Daoy (cell line): ENCODE results near the gene CFAP99. TPM values are rescaled to one million over a fixed set of nuclear protein-coding genes. Genes with fewer than 3 reads are reported as not detected.

Experiments used
- DNase-seq: peaks from one replicate; pipeline ENCODE4 v3.0.0-alpha.2; 2015; ENCODE audit warnings: low read depth
- total RNA-seq: library from RNA; depleted of rRNA; stranded (reverse); fragments of >200 nt; shearing (Covaris generic); gene quantifications from 2 replicates; pipeline ENCODE4 v1.2.3, GENCODE V29; 2014

Gene CFAP99
- total RNA-seq, 1 experiment from 2014 or later: not detected

GRCh38 chr4:2411786-2412510, 6.8 kb upstream of the CFAP99 start:
- no peak for DNase-seq

- no peak for DNase-seq
Measured at GRCh38 chr4:2412534-2412884, 6.2 kb upstream of the CFAP99 start.

DNA sequence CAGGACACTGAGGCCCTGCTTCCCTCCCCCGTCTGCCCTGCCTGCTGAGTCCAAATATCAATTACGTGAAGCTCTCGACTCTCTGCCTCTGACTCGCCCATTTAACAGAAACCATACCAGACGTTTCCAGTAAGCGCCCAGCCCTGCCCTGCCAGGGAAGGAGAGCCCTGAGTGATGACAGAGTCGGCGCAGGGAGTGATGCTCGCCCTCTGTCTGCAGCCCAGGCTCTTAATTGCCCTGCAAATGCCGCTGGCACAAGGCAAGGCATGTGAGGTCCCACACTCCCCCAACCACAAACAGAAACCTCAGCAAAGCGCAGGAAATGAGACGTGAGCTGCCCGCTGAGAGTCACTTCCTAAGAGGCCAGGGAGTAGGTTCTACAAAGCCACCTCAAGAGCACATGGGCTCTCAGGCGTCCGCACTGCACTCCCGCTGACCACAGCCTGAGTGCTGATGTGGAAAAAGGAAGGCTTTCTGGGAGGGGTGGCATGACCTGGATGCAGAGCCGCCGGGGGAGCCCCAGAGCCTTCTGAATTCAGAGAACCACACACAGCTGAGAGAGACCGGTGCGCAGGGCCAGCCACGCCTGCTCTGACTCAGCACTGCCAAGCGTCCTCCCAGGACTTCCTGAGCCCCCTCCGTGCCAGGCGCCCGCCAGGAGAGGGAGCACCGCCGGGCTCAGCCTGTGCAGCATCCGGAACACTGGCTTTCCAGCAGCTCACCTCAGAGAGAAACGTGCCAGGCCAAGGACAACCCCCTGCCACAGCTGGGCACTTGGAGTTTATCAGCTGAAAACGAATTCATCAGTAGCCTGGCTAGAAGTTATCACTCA, 5.7 kb upstream of the CFAP99 start:
- peak; percentile 98 for DNase-seq

GRCh38 chr4:2413821-2414610, 4.7 kb upstream of the CFAP99 start:
- no peak for DNase-seq

DNA sequence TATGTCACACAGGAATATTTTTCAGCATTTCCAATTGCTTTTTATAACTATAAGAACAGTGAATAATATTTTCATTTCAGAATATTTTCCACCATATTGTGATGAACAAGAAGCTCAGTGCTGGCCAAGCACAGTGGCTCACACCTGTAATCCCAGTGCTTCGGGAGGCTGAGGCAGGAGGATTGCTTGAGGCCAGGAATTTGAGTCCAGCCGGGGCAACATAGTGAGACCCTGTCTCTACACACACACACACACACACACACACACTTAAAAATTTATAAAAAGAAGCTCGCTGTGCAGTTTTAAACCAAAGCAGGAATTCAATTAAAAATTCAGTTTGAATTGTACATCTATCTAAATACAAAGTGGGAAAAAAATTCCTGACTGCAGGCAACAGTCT, 3.5 kb upstream of the CFAP99 start:
- no peak for DNase-seq

- DNase-seq: no peak
Measured at GRCh38 chr4:2415881-2416563, 2.7 kb upstream of the CFAP99 start.

GRCh38 chr4:2416564-2417225, 2.1 kb upstream of the CFAP99 start:
- DNase-seq: no peak

GRCh38 chr4:2417226-2417764, 1.5 kb upstream of the CFAP99 start:
- no peak for DNase-seq

- DNase-seq: peak; percentile 57
Measured at GRCh38 chr4:2417765-2418649, 748 bp upstream of the CFAP99 start, which contains the start of gene ZFYVE28. ZFYVE28 (minus strand) TSS chr4:2418645; CDS start chr4:2418323, 322 bp downstream.

- DNase-seq: no peak
Measured at GRCh38 chr4:2419814-2420213, 1.1 kb downstream of the CFAP99 start.

DNA sequence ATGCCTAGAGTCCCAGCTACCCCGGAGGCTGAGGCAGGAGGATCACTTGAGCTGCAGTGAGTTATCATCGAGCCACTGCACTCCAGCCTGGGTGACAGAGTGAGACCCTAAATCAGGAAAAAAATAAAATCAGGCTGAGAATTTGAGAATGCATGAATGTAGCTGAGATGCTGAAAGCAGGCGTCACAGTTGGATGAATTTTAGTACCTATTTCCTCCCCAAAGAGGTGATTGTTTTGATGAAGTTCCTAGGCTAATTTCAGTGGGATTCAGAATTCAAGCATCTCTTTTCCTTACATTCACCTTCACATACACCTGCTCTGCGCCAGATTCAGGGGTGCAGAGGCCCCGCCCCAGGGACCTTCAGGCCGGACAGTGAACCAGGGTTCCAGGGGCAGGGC, 3.2 kb downstream of the CFAP99 start:
- DNase-seq: no peak

GRCh38 chr4:2423066-2423465, 4.3 kb downstream of the CFAP99 start:
- no peak for DNase-seq

DNA sequence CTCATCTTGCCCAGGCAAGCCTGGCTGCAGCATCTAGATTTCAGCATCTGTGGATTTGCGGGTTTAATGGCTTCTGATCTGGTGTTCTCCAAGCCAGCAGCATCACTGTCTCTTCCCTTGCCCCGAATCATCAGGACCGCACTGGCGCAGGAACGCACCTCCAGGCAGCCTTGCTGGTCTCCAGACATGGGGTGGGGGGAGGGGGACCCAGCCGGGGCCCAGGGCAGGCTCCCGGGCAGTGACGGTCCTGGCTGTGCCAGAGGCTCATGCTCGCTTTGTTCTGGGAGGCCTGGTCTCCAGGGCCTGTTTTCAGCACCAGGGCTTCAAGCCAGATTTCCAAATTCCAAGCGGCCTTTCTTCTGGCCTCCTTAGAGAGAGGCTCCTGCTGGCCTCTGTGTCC, 4.9 kb downstream of the CFAP99 start:
- DNase-seq: no peak

GRCh38 chr4:2424581-2424980, 5.8 kb downstream of the CFAP99 start:
- peak; percentile 48 for DNase-seq

DNA sequence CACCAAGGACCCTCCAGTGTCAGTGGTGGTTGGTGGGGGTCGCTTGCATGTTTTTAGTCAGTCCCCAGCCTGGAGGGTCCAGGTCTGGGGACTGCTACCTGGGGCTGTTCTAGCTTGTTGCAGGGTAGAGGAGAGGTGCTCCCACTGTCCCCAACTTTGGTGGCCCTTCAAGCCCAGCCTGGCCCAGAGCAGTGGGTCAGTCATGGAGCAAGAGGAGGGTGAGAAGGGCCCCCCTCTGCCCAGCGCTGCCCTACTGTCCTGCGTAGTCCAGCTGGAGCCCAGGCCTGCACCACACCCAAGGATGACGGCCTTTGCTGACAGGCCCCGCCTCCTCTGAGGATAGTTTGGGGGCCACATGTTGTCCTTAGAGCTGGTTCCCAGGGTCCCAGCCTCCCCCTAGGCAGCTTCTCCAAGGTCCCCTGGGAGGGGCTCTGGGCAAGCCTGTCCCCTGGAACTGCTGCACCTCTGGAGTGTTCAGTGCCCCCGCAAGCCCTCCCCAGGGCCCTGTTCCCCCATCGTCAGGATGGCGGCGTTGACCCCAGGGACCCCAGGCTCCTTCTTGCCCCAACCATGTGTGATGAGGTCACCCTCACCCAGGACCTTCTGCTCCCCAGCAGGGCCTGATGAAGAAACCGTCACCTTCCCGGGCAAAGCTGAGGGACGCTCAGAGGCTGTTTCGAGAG, 6.8 kb downstream of the CFAP99 start:
- DNase-seq: no peak

DNA sequence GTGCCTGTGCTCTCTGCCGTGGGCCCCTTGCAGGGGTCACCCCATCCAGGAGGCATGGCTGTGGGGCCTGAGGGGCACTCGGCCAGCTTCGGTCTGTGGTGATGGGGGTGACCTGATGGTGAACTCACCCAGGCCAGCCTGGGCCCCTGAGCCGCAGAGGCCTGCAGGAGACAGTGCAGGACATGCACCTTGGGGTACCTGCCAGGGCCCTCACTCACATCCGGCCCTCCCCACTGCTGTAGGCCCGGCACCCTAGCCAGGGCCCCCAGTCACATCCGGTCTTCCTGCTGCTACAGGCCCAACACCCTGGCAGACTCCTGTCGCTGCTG, 7.3 kb downstream of the CFAP99 start:
- no peak for DNase-seq

- no peak for DNase-seq
Measured at GRCh38 chr4:2426711-2427275, 8.0 kb downstream of the CFAP99 start.

GRCh38 chr4:2427383-2428334, 8.9 kb downstream of the CFAP99 start:
- no peak for DNase-seq
